ENCODE data around the gene ESM1.
"Not testable (repeated sequence)": the region's sequence is repeated elsewhere in the genome, so short reads cannot be mapped to it uniquely, and the experiment has no call there.

Gene ESM1

DNA sequence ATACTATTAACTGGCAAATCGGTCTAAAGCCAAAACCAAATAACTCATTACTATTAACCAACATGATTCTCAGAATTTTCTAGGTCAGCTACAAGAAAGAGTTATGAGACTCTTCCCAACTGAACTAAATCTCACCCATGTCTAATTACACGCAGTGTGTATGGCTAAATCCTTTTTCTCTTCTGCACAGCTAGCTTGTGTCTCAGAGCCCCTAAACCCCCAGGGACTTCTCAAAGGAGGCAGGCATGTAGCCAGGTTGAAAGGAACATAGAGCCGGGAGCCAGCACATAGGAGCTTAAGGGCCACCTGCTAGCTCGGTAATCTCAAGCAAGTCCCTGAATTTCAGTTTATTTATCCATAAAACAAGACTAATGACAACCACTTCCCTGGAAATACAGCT, 36.4 kb upstream of the ESM1 start:
- H3K36me3 ChIP-seq (ENCODE audit: insufficient read depth, insufficient read length, low read length): no peaks in the 10 kb centered on the region

GRCh38 chr5:55021410-55021809, 36.0 kb upstream of the ESM1 start:
- no peaks in the 10 kb centered on the region for H3K4me1 ChIP-seq (ENCODE audit: insufficient read depth, insufficient read length)
- H3K27me3 ChIP-seq (ENCODE audit: insufficient read depth, insufficient read length): no peaks in the 10 kb centered on the region
- H3K36me3 ChIP-seq (ENCODE audit: insufficient read depth, insufficient read length, low read length): no peaks in the 10 kb centered on the region
- TF ChIP-seq YY1 (IDR thresholded peaks at IDR 0.05; ENCODE audit: insufficient read depth, insufficient read length) (no peak), SUZ12 (IDR thresholded peaks at IDR 0.05; ENCODE audit: extremely low read depth, insufficient read depth, insufficient read length) (no peak)
- H3K4me3 ChIP-seq (ENCODE audit: insufficient read length, low read depth): no peak overlapping the region
- no peaks in the 10 kb centered on the region for H3K9me3 ChIP-seq (ENCODE audit: insufficient read depth, low read length)
- H3K9ac ChIP-seq (ENCODE audit: insufficient read length, low read depth): no peak overlapping the region
- no peak for DNase-seq (ENCODE audit: low read depth, low spot score)

More for the DNA sequence above, 36.4 kb upstream of the ESM1 start:
- no peak overlapping the region for H3K4me3 ChIP-seq (ENCODE audit: insufficient read length, low read depth)
- DNase-seq (ENCODE audit: low read depth, low spot score): no peak
- no peaks in the 10 kb centered on the region for H3K27me3 ChIP-seq (ENCODE audit: insufficient read depth, insufficient read length)
- no peaks in the 10 kb centered on the region for H3K9me3 ChIP-seq (ENCODE audit: insufficient read depth, low read length)
- TF ChIP-seq ZNF274 (IDR thresholded peaks at IDR 0.05; ENCODE audit: low read depth, low read length) (no peak), SUZ12 (IDR thresholded peaks at IDR 0.05; ENCODE audit: extremely low read depth, insufficient read depth, insufficient read length) (no peak), YY1 (IDR thresholded peaks at IDR 0.05; ENCODE audit: insufficient read depth, insufficient read length) (no peak)
- H3K9ac ChIP-seq (ENCODE audit: insufficient read length, low read depth): no peak overlapping the region
- no peaks in the 10 kb centered on the region for H3K4me1 ChIP-seq (ENCODE audit: insufficient read depth, insufficient read length)

DNA sequence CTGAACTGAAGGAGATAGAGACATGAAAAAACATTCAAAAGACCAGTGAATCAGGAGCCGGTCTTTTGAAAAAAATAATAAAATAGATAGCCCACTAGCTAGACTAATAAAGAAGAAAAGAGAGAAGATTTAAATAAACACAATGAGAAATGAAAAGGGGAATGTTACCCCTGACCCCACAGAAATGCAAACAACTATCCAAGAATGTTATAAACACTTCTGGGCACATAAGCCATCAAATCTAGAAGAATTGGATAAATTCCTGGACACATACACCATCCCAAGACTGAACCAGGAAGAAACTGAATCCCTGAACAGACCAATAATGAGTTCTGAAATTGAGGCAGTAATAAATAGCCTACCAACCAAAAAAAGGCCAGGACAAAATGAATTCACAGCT, 24.8 kb upstream of the ESM1 start:
- H3K27me3 ChIP-seq (ENCODE audit: insufficient read depth, insufficient read length); H3K4me3 ChIP-seq (ENCODE audit: insufficient read length, low read depth); H3K36me3 ChIP-seq (ENCODE audit: insufficient read depth, insufficient read length, low read length); H3K4me1 ChIP-seq (ENCODE audit: insufficient read depth, insufficient read length); H3K9ac ChIP-seq (ENCODE audit: insufficient read length, low read depth); DNase-seq (ENCODE audit: low read depth, low spot score): not testable (repeated sequence)
- H3K9me3 ChIP-seq (ENCODE audit: insufficient read depth, low read length): peaks cover 15% of the 10 kb centered on the region; the same call in 1 of the 2 replicates

GRCh38 chr5:55004729-55005128, 19.3 kb upstream of the ESM1 start:
- no peaks in the 10 kb centered on the region for H3K27me3 ChIP-seq (ENCODE audit: insufficient read depth, insufficient read length)
- no peak overlapping the region for H3K4me3 ChIP-seq (ENCODE audit: insufficient read length, low read depth)
- H3K4me1 ChIP-seq (ENCODE audit: insufficient read depth, insufficient read length): peaks cover 3% of the 10 kb centered on the region
- DNase-seq (ENCODE audit: low read depth, low spot score): no peak
- H3K36me3 ChIP-seq (ENCODE audit: insufficient read depth, insufficient read length, low read length): no peaks in the 10 kb centered on the region
- TF ChIP-seq SUZ12 (IDR thresholded peaks at IDR 0.05; ENCODE audit: extremely low read depth, insufficient read depth, insufficient read length): no peak
- TF ChIP-seq YY1 (IDR thresholded peaks at IDR 0.05; ENCODE audit: insufficient read depth, insufficient read length): no peak
- no peak for TF ChIP-seq ZNF274 (IDR thresholded peaks at IDR 0.05; ENCODE audit: low read depth, low read length)
- H3K9me3 ChIP-seq (ENCODE audit: insufficient read depth, low read length): no peaks in the 10 kb centered on the region
- H3K9ac ChIP-seq (ENCODE audit: insufficient read length, low read depth): no peak overlapping the region

GRCh38 chr5:55003432-55004065, 18.2 kb upstream of the ESM1 start:
- peaks cover 3% of the 10 kb centered on the region for H3K4me1 ChIP-seq (ENCODE audit: insufficient read depth, insufficient read length)
- no peak overlapping the region for H3K9ac ChIP-seq (ENCODE audit: insufficient read length, low read depth)
- no peaks in the 10 kb centered on the region for H3K27me3 ChIP-seq (ENCODE audit: insufficient read depth, insufficient read length)
- H3K4me3 ChIP-seq (ENCODE audit: insufficient read length, low read depth): no peak overlapping the region
- no peak for DNase-seq (ENCODE audit: low read depth, low spot score)
- TF ChIP-seq SUZ12 (IDR thresholded peaks at IDR 0.05; ENCODE audit: extremely low read depth, insufficient read depth, insufficient read length) (no peak), YY1 (IDR thresholded peaks at IDR 0.05; ENCODE audit: insufficient read depth, insufficient read length) (no peak), ZNF274 (IDR thresholded peaks at IDR 0.05; ENCODE audit: low read depth, low read length) (no peak)
- no peaks in the 10 kb centered on the region for H3K36me3 ChIP-seq (ENCODE audit: insufficient read depth, insufficient read length, low read length)
- no peaks in the 10 kb centered on the region for H3K9me3 ChIP-seq (ENCODE audit: insufficient read depth, low read length)

DNA sequence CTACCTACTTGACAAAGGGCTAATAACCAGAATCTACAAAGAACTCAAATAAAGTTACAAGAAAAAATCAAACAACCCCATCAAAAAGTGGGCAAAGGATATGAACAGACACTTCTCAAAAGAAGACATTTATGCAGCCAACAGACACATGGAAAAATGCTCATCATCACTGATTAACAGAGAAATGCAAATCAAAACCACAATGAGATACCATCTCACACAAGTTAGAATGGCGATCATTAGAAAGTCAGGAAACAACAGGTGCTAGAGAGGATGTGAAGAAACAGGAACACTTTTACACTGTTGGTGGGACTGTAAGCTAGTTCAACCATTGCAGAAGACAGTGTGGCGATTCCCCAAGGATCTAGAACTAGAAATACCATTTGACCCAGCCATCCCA, 16.8 kb upstream of the ESM1 start:
- H3K36me3 ChIP-seq (ENCODE audit: insufficient read depth, insufficient read length, low read length); H3K4me1 ChIP-seq (ENCODE audit: insufficient read depth, insufficient read length); H3K27me3 ChIP-seq (ENCODE audit: insufficient read depth, insufficient read length); DNase-seq (ENCODE audit: low read depth, low spot score); H3K4me3 ChIP-seq (ENCODE audit: insufficient read length, low read depth); H3K9ac ChIP-seq (ENCODE audit: insufficient read length, low read depth); H3K9me3 ChIP-seq (ENCODE audit: insufficient read depth, low read length): not testable (repeated sequence)

DNA sequence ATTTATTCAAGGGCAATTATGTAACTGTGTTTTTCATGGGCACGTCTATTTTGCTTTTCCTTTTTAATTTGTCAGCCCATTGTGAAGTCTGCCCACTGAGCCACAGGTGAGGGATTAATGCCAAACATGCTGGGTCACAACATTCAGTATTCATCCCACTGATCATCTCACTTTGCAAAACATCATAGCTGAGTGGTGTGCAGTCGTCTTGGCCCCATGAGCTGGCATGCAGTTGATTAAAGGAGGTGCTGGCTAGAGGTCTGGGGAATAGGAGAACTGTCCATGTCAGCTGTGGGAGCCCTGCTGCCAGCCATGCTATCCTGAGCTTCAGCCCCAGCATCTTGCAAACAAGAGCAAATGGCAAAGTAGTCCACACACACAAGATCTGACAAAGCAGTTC, 11.7 kb upstream of the ESM1 start:
- no peaks in the 10 kb centered on the region for H3K27me3 ChIP-seq (ENCODE audit: insufficient read depth, insufficient read length)
- TF ChIP-seq SUZ12 (IDR thresholded peaks at IDR 0.05; ENCODE audit: extremely low read depth, insufficient read depth, insufficient read length): no peak
- no peak for TF ChIP-seq YY1 (IDR thresholded peaks at IDR 0.05; ENCODE audit: insufficient read depth, insufficient read length)
- no peak for TF ChIP-seq ZNF274 (IDR thresholded peaks at IDR 0.05; ENCODE audit: low read depth, low read length)
- H3K36me3 ChIP-seq (ENCODE audit: insufficient read depth, insufficient read length, low read length): no peaks in the 10 kb centered on the region
- no peaks in the 10 kb centered on the region for H3K9me3 ChIP-seq (ENCODE audit: insufficient read depth, low read length)
- H3K4me3 ChIP-seq (ENCODE audit: insufficient read length, low read depth): no peak overlapping the region
- H3K4me1 ChIP-seq (ENCODE audit: insufficient read depth, insufficient read length): no peaks in the 10 kb centered on the region
- H3K9ac ChIP-seq (ENCODE audit: insufficient read length, low read depth): no peak overlapping the region
- DNase-seq (ENCODE audit: low read depth, low spot score): no peak

DNA sequence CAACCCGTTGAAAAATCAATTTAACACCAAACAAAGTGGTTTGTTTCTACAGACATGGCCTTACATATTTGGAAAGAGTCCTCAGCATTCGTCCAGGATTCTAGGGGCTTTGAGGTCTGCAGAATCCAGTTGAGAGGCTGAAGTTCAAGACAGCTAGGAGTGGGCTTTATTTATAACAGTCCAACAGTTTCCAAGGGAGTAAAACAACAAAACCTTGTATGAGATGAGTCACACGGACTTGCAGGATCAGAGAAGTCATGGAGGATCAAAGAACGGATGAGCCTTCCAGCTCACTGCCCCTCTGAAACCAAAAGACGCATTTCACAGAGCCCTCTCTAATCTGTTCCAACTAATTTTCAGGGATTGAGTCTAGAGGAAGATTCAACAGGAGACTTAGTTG, 11.1 kb upstream of the ESM1 start:
- no peaks in the 10 kb centered on the region for H3K9me3 ChIP-seq (ENCODE audit: insufficient read depth, low read length)
- H3K4me3 ChIP-seq (ENCODE audit: insufficient read length, low read depth): no peak overlapping the region
- H3K9ac ChIP-seq (ENCODE audit: insufficient read length, low read depth): no peak overlapping the region
- no peak for DNase-seq (ENCODE audit: low read depth, low spot score)
- no peaks in the 10 kb centered on the region for H3K4me1 ChIP-seq (ENCODE audit: insufficient read depth, insufficient read length)
- no peaks in the 10 kb centered on the region for H3K27me3 ChIP-seq (ENCODE audit: insufficient read depth, insufficient read length)
- TF ChIP-seq YY1 (IDR thresholded peaks at IDR 0.05; ENCODE audit: insufficient read depth, insufficient read length) (no peak), SUZ12 (IDR thresholded peaks at IDR 0.05; ENCODE audit: extremely low read depth, insufficient read depth, insufficient read length) (no peak), ZNF274 (IDR thresholded peaks at IDR 0.05; ENCODE audit: low read depth, low read length) (no peak)
- H3K36me3 ChIP-seq (ENCODE audit: insufficient read depth, insufficient read length, low read length): no peaks in the 10 kb centered on the region

Data from NT2/D1 (cell line).